SK-N-SH (cell line): ENCODE data around the gene PBX1. TPM values are rescaled to one million over a fixed set of nuclear protein-coding genes. Genes with fewer than 3 reads are reported as not detected.

Experiments
- CTCF ChIA-PET: fragments of 300-600, 350-600 bp; formaldehyde crosslinking; extraction: SDS; loops from one replicate; lab custom pipeline; 2021; lab: Yijun Ruan, JAX
- POLR2A ChIA-PET: fragments of 350-600 bp; sonication (Branson Sonifier 250); formaldehyde crosslinking; extraction: SDS; loops from one replicate; lab custom pipeline; 2020; ENCODE audit warnings: antibody characterized with exemption, inconsistent platforms; lab: Yijun Ruan, JAX
- DNase-seq: peaks from one replicate; pipeline ENCODE4 v3.0.0; 2012
- H2AFZ ChIP-seq: fragments of 200-600 bp; sonication (generic); 2 replicates; pipeline ENCODE4 v1.8.1; 2016; ENCODE audit warnings: antibody characterized with exemption, mild to moderate bottlenecking, low read depth
- H3F3A ChIP-seq: fragments of 200-600 bp; sonication (generic); replicated peaks from 2 replicates; pipeline ENCODE3; 2016; ENCODE audit warnings: antibody characterized with exemption, mild to moderate bottlenecking; ENCODE audit not compliant: insufficient read depth
- H3K27ac ChIP-seq, 2 experiments: fragments of 200-500 bp in 1 of 2; fragments of 200-600 bp in 1 of 2; sonication (Bioruptor generic) in 1 of 2; sonication (generic), shearing (Covaris generic) in 1 of 2; 2 replicates each; pipeline versions ENCODE4 v1.5.1 to v1.6.1; 2014 to 2016; ENCODE audit warnings: low read depth in 2 of 2, inconsistent platforms in 1 of 2, low read length in 1 of 2, mild to moderate bottlenecking in 1 of 2, mixed read lengths in 1 of 2
- H3K27me3 ChIP-seq: fragments of 200-600 bp; sonication (generic), shearing (Covaris generic); 2 replicates; pipeline ENCODE4 v1.6.1; 2016; ENCODE audit warnings: mixed run types; ENCODE audit not compliant: insufficient read depth
- H3K36me3 ChIP-seq, 2 experiments: fragments of 200-500 bp in 1 of 2; fragments of 200-600 bp in 1 of 2; sonication (Bioruptor generic) in 1 of 2; sonication (generic) in 1 of 2; replicated peaks in 1 of 2; 2 replicates each; pipeline versions ENCODE3 to v1.5.1; 2014 to 2016; ENCODE audit warnings: low read length in 1 of 2, mild to moderate bottlenecking in 1 of 2; ENCODE audit not compliant: insufficient read depth in 2 of 2, control insufficient read depth in 1 of 2
- H3K4me1 ChIP-seq, 2 experiments: fragments of 200-500 bp in 1 of 2; fragments of 200-600 bp in 1 of 2; sonication (Bioruptor generic) in 1 of 2; sonication (generic), shearing (Covaris generic) in 1 of 2; 2 replicates each; pipeline versions ENCODE4 v1.5.1 to v1.6.1; 2014 to 2016; ENCODE audit warnings: low read depth in 1 of 2, low read length in 1 of 2, mixed run types in 1 of 2; ENCODE audit not compliant: insufficient read depth in 2 of 2, control insufficient read depth in 1 of 2
- H3K4me2 ChIP-seq: fragments of 200-600 bp; sonication (generic), shearing (Covaris generic); 2 replicates; pipeline ENCODE4 v1.6.1; 2017; ENCODE audit warnings: mixed run types
- H3K4me3 ChIP-seq, 2 experiments: fragments of 200-500 bp in 1 of 2; fragments of 200-600 bp in 1 of 2; sonication (Bioruptor generic) in 1 of 2; sonication (generic), shearing (Covaris generic) in 1 of 2; 2 replicates each; pipeline versions ENCODE4 v1.5.1 to v1.8.1; 2014 to 2016; ENCODE audit warnings: low read depth in 2 of 2, inconsistent platforms in 1 of 2, low read length in 1 of 2, mild to moderate bottlenecking in 1 of 2, mixed read lengths in 1 of 2, moderate library complexity in 1 of 2
- H3K79me2 ChIP-seq: fragments of 200-600 bp; sonication (generic); 2 replicates; pipeline ENCODE4 v1.8.1; 2017; ENCODE audit warnings: mild to moderate bottlenecking; ENCODE audit not compliant: insufficient read depth
- H3K9ac ChIP-seq: fragments of 200-600 bp; sonication (generic); 2 replicates; pipeline ENCODE4 v1.6.1; 2017; ENCODE audit warnings: mixed run types
- H3K9me2 ChIP-seq: fragments of 200-600 bp; sonication (generic); 2 replicates; pipeline ENCODE4 v1.6.1; 2017; ENCODE audit warnings: mixed run types
- H3K9me3 ChIP-seq: fragments of 200-600 bp; sonication (generic); 2 replicates; pipeline ENCODE4 v1.6.1; 2017; ENCODE audit warnings: mixed run types, mild to moderate bottlenecking, moderate library complexity
- H4K20me1 ChIP-seq: fragments of 200-600 bp; sonication (generic); 2 replicates; pipeline ENCODE4 v1.6.1; 2017; ENCODE audit warnings: mild to moderate bottlenecking, mixed run types; ENCODE audit not compliant: insufficient read depth
- EZH2phosphoT487 ChIP-seq: fragments of 200-600 bp; sonication (generic); IDR thresholded peaks from 2 replicates; pipeline ENCODE4 v1.6.1; 2017; ENCODE audit warnings: low read depth, mixed run types, mild to moderate bottlenecking, antibody characterized with exemption, moderate library complexity, borderline replicate concordance
- FOSL2 ChIP-seq: IDR thresholded peaks from 2 replicates; pipeline ENCODE4 v1.4.0; 2012; ENCODE audit warnings: low read depth, mild to moderate bottlenecking, moderate library complexity, borderline replicate concordance
- FOXM1 ChIP-seq: IDR thresholded peaks from 2 replicates; pipeline ENCODE4 v1.4.0; 2012; ENCODE audit warnings: low read depth, mild to moderate bottlenecking
- GATA2 ChIP-seq: sonication (generic); formaldehyde crosslinking; IDR thresholded peaks from 2 replicates; pipeline ENCODE4 v1.5.0; 2020; ENCODE audit warnings: mild to moderate bottlenecking, missing genetic modification reagents
- JUND ChIP-seq: IDR thresholded peaks from 2 replicates; pipeline ENCODE4 v1.4.0; 2012
- MEF2A ChIP-seq: IDR thresholded peaks from 2 replicates; pipeline ENCODE4 v1.4.0; 2012; ENCODE audit warnings: low read depth, borderline replicate concordance
- MXI1 ChIP-seq: IDR thresholded peaks from 2 replicates; pipeline ENCODE4 v1.6.1; 2012; ENCODE audit warnings: mild to moderate bottlenecking, low read depth, low read length, improper control_type of control experiment
- NFIC ChIP-seq: IDR thresholded peaks from 2 replicates; pipeline ENCODE4 v1.4.0; 2012; ENCODE audit warnings: borderline replicate concordance
- NRF1 ChIP-seq: IDR thresholded peaks from 2 replicates; pipeline ENCODE4 v1.6.1; 2012; ENCODE audit warnings: low read depth, mild to moderate bottlenecking, low read length
- RAD21 ChIP-seq: IDR thresholded peaks from 2 replicates; pipeline ENCODE4 v1.6.1; 2012; ENCODE audit warnings: mild to moderate bottlenecking, low read length
- SIN3A ChIP-seq: IDR thresholded peaks from 2 replicates; pipeline ENCODE4 v1.6.1; 2012; ENCODE audit warnings: low read depth, mild to moderate bottlenecking, low read length, moderate library complexity, borderline replicate concordance
- SMC3 ChIP-seq: IDR thresholded peaks from 2 replicates; pipeline ENCODE4 v1.6.1; 2012; ENCODE audit warnings: low read depth, low read length, improper control_type of control experiment
- TAF1 ChIP-seq: IDR thresholded peaks from 2 replicates; pipeline ENCODE4 v1.6.1; 2012; ENCODE audit warnings: low read depth, mild to moderate bottlenecking, low read length, moderate library complexity, borderline replicate concordance
- TEAD4 ChIP-seq: IDR thresholded peaks from 2 replicates; pipeline ENCODE4 v1.4.0; 2012; ENCODE audit warnings: mild to moderate bottlenecking, borderline replicate concordance; ENCODE audit not compliant: insufficient read depth
- YY1 ChIP-seq: IDR thresholded peaks from 2 replicates; pipeline ENCODE4 v1.4.0; 2012; ENCODE audit warnings: low read depth, mild to moderate bottlenecking
- WGBS: methylation state at CpG from one replicate; pipeline ENCODE4 v1.1.6; 2017; ENCODE audit warnings: low lambda C conversion rate; 5-methylcytosine and 5-hydroxymethylcytosine counted together
- polyA plus RNA-seq, 3 experiments: library from polyadenylated mRNA; depleted of rRNA; stranded (reverse); fragments of >200 nt; gene quantifications; 2 replicates each; pipeline ENCODE4 v1.2.3, GENCODE V29; 2012
- TF ChIP-seq, protein P1 (sequence below): IDR thresholded peaks from 2 replicates; pipeline ENCODE4 v1.4.0; 2012; ENCODE audit warnings: low read depth, borderline replicate concordance

PBX1 gene
- polyA plus RNA-seq, 1 of the 3 experiments (the other 2 are of a cell fraction) = 27.0 TPM

- TF ChIP-seq NRF1 = no peak
Observed at GRCh38 chr1:164667600-164667999, 108.6 kb downstream of the PBX1 start (continued).

GRCh38 chr1:164668491-164669400 is 109.8 kb downstream of the PBX1 start:
- TF ChIP-seq TAF1 (no peak), SMC3 (no peak), MXI1 (no peak), FOSL2 (no peak), EZH2phosphoT487 (no peak), TEAD4 (no peak), YY1 (no peak), SIN3A (no peak), JUND (no peak), FOXM1 (no peak), RAD21 (no peak), MEF2A (no peak), NFIC (no peak), GATA2 (CRISPR knock-in tag) (no peak)
- TF ChIP-seq, protein P1, sequence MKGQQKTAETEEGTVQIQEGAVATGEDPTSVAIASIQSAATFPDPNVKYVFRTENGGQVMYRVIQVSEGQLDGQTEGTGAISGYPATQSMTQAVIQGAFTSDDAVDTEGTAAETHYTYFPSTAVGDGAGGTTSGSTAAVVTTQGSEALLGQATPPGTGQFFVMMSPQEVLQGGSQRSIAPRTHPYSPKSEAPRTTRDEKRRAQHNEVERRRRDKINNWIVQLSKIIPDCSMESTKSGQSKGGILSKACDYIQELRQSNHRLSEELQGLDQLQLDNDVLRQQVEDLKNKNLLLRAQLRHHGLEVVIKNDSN = no peak
- Histone ChIP-seq H4K20me1 (no peaks in the 10 kb centered on the region), H3K79me2 (no peaks in the 10 kb centered on the region), H3K4me3 (no peak overlapping the region), H3F3A (no peaks in the 10 kb centered on the region), H3K4me2 (no peak overlapping the region), H3K27ac (no peak overlapping the region), H3K9me2 (no peaks in the 10 kb centered on the region), H3K4me1 (peaks cover 0 to 14% of the 10 kb centered on the region in 2 experiments; a peak in 2 of 4 replicates), H3K9ac (no peak overlapping the region), H2AFZ (no peak overlapping the region), H3K27me3 (no peaks in the 10 kb centered on the region), H3K9me3 (no peaks in the 10 kb centered on the region), H3K36me3 (no peaks in the 10 kb centered on the region)
- 91% methylated on average over 20 of the region's 20 CpGs for WGBS
- DNase-seq = no peak
- ChIA-PET POLR2A (interaction anchor here (0.6 kb wide), 1 partner anchor 49 kb away, joined by 3 read pairs; no protein-coding TSS in a partner anchor), CTCF (no interaction called here)

DNA sequence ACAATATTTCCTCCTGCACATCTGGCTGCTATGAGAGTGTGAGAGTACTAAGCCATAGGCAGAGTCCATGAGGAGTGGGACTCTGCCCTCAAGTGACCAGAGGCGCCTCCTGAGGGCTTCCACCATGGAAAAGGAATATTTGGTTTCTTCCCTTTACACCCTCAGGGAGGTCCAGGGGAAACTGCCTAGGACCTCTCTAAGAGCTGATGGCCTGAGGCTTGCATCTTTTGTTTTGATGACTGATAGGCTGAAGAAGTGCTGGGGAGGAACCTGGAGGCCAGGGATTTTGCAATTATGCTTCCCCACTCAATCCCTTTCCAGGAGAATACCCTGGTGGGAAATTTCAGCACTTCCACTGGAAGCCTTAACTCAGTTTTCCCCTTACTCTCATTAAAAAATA is 111.0 kb downstream of the PBX1 start:
- DNase-seq = no peak
- Histone ChIP-seq H3K9ac (no peak overlapping the region), H3K9me3 (no peaks in the 10 kb centered on the region), H3K4me3 (no peak overlapping the region), H3K4me1 (peaks cover 0 to 14% of the 10 kb centered on the region in 2 experiments; a peak in 2 of 4 replicates), H3K79me2 (no peaks in the 10 kb centered on the region)
- POLR2A ChIA-PET = no interaction called here
- TF ChIP-seq, protein P1 = no peak
- no peak for TF ChIP-seq FOXM1
- TF ChIP-seq, all 33 proteins: peak for 0
- Histone ChIP-seq H3K36me3 (no peaks in the 10 kb centered on the region), H4K20me1 (no peaks in the 10 kb centered on the region), H3K27me3 (no peaks in the 10 kb centered on the region), H3K9me2 (no peaks in the 10 kb centered on the region), H3K4me2 (no peak overlapping the region), H3F3A (no peaks in the 10 kb centered on the region), H3K27ac (no peak overlapping the region), H2AFZ (no peak overlapping the region)
- 100% methylated on average over 1 of the region's 1 CpG for WGBS
- CTCF ChIA-PET = interaction anchor here (1.6 kb wide), 1 partner anchor 69 kb away, joined by 3 read pairs; no protein-coding TSS in a partner anchor
